SK-N-SH treated with all-trans-retinoic acid at 6 μM for 48 hours (cell line): ENCODE data around the gene NCF1.
"Not testable (repeated sequence)": the region's sequence is repeated elsewhere in the genome, so short reads cannot be mapped to it uniquely, and the experiment has no call there.

Experiments used
- ARNTL ChIP-seq: fragments of 450-650 bp; formaldehyde crosslinking; IDR thresholded peaks from 2 replicates; pipeline ENCODE4 v1.5.0; 2020; ENCODE audit warnings: low read depth, mild to moderate bottlenecking, moderate library complexity, borderline replicate concordance
- CREB5 ChIP-seq: fragments of 250-450 bp; sonication (Bioruptor Pico); IDR thresholded peaks from 2 replicates; pipeline ENCODE4 v1.5.1; 2020; ENCODE audit warnings: low read depth, mild to moderate bottlenecking, moderate library complexity
- OSR1 ChIP-seq: fragments of 250-450 bp; sonication (Bioruptor Pico); IDR thresholded peaks from 2 replicates; pipeline ENCODE4 v1.8.0; 2022; ENCODE audit warnings: moderate library complexity, mild to moderate bottlenecking, inconsistent platforms
- PATZ1 ChIP-seq: fragments of 250-450 bp; sonication (Bioruptor Pico); IDR thresholded peaks from 2 replicates; pipeline ENCODE4 v1.8.0; 2020; ENCODE audit warnings: mild to moderate bottlenecking, moderate library complexity, borderline replicate concordance
- TCF4 ChIP-seq: fragments of 250-450 bp; sonication (Bioruptor Pico); IDR thresholded peaks from 2 replicates; pipeline ENCODE4 v1.8.0; 2021; ENCODE audit warnings: mild to moderate bottlenecking, moderate library complexity, borderline replicate concordance
- ZC3H10 ChIP-seq: fragments of 250-450 bp; sonication (Bioruptor Pico); IDR thresholded peaks from 2 replicates; pipeline ENCODE4 v1.5.1; 2021; ENCODE audit warnings: mild to moderate bottlenecking, moderate library complexity
- ZNF8 ChIP-seq: fragments of 450-650 bp; formaldehyde crosslinking; IDR thresholded peaks from 2 replicates; pipeline ENCODE4 v1.5.0; 2020; ENCODE audit warnings: mild to moderate bottlenecking, moderate library complexity

GRCh38 chr7:74730186-74730585, 43.6 kb upstream of the NCF1 start:
- TF ChIP-seq PATZ1 (CRISPR knock-in tag); ARNTL (CRISPR knock-in tag); OSR1; TCF4 (CRISPR knock-in tag); ZC3H10 (CRISPR knock-in tag); CREB5 (CRISPR knock-in tag); ZNF8: not testable (repeated sequence)
